Chondrocyte (in vitro differentiated cells): ENCODE results near the gene ALDOB. TPM values are rescaled to one million over a fixed set of nuclear protein-coding genes. Genes with fewer than 3 reads are reported as not detected.

ENCODE experiments used
- DNase-seq: peaks from one replicate; pipeline ENCODE4 v3.0.0; 2021; ENCODE audit warnings: mixed read lengths, low spot score
- H3K27ac Mint-ChIP-seq: one replicate; pipeline ENCODE4 v1.8.0; 2021; ENCODE audit warnings: mild to moderate bottlenecking, moderate library complexity, mixed read lengths; ENCODE audit not compliant: unreplicated experiment
- H3K27me3 Mint-ChIP-seq: 2 replicates; pipeline ENCODE4 v1.8.0; 2021; ENCODE audit warnings: low read depth, mixed read lengths
- H3K36me3 Mint-ChIP-seq: 2 replicates; pipeline ENCODE4 v1.8.0; 2021; ENCODE audit warnings: low read depth, mixed read lengths
- H3K4me1 Mint-ChIP-seq: 2 replicates; pipeline ENCODE4 v1.8.0; 2021; ENCODE audit warnings: low read depth, mild to moderate bottlenecking, mixed read lengths
- H3K4me3 Mint-ChIP-seq: one replicate; pipeline ENCODE4 v1.8.0; 2021; ENCODE audit warnings: mild to moderate bottlenecking, moderate library complexity, mixed read lengths; ENCODE audit not compliant: unreplicated experiment
- H3K9me3 Mint-ChIP-seq: 2 replicates; pipeline ENCODE4 v1.8.0; 2021; ENCODE audit warnings: low read depth, mixed read lengths
- CTCF ChIP-seq: fragments of 200-600 bp; sonication (generic); IDR thresholded peaks from 2 replicates; pipeline ENCODE4 v1.5.0; 2021; ENCODE audit warnings: antibody characterized with exemption, mild to moderate bottlenecking, moderate library complexity
- long read RNA-seq: library from polyadenylated mRNA; stranded (forward); transcript quantifications from one replicate; pipeline ENCODE4 v2.0.0, GENCODE V29; 2021
- total RNA-seq: library from RNA; stranded (reverse); gene quantifications from 3 replicates; pipeline ENCODE4 v1.2.1, GENCODE V29; 2021

ALDOB gene
- 0.25 TPM in 1 of 3 replicates, not detected in the others for total RNA-seq
- long read RNA-seq: 0 reads

GRCh38 chr9:101435601-101436079 lies at the start of gene ALDOB:
Gene ALDOB, minus strand, starts transcription at chr9:101435774. Its CDS starts 4,887 bp downstream, at chr9:101430887.
- Mint-ChIP-seq H3K36me3 (no peaks in the 10 kb centered on the region), H3K9me3 (no peaks in the 10 kb centered on the region), H3K27ac (no peak within 1 kb of the TSS), H3K4me1 (no peaks in the 10 kb centered on the region), H3K4me3 (no peak within 1 kb of the TSS), H3K27me3 (peaks cover 21% of the 10 kb centered on the region)
- no peak for DNase-seq
- TF ChIP-seq CTCF: no peak

GRCh38 chr9:101484046-101484445 lies 48.5 kb upstream of the ALDOB start:
- DNase-seq: no peak
- no peak overlapping the region for H3K27ac Mint-ChIP-seq
- H3K4me1 Mint-ChIP-seq: peaks cover 53% of the 10 kb centered on the region
- no peaks in the 10 kb centered on the region for H3K9me3 Mint-ChIP-seq
- no peaks in the 10 kb centered on the region for H3K36me3 Mint-ChIP-seq
- H3K27me3 Mint-ChIP-seq: no peaks in the 10 kb centered on the region
- no peak overlapping the region for H3K4me3 Mint-ChIP-seq
- TF ChIP-seq CTCF: no peak

DNA sequence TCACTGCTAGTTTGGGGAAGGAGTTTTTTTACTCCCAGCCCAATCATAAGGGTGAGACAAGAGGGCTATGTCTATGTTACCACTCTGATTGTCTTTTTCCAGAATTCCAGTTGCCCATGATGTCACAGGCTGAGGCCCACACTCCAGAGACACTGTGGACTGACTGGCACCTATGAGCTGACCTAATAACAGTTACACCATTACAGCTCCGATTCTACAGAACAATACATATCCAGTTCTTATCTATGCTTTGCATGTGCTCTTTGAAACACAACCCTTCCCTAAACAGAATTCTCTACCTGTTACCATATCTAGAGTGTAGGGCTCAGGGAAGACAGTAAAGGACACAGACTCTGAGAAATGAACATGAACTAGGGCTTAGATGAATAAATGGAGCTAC lies 45.7 kb upstream of the ALDOB start:
- Mint-ChIP-seq H3K4me3 (no peak overlapping the region), H3K27me3 (no peaks in the 10 kb centered on the region), H3K27ac (no peak overlapping the region), H3K9me3 (no peaks in the 10 kb centered on the region), H3K36me3 (peaks cover 6% of the 10 kb centered on the region), H3K4me1 (peaks cover 71% of the 10 kb centered on the region)
- no peak for TF ChIP-seq CTCF
- DNase-seq: no peak

- H3K36me3 Mint-ChIP-seq: peaks cover 11% of the 10 kb centered on the region
- no peak overlapping the region for H3K4me3 Mint-ChIP-seq
- H3K27ac Mint-ChIP-seq: no peak overlapping the region
- no peak for TF ChIP-seq CTCF
- no peaks in the 10 kb centered on the region for H3K27me3 Mint-ChIP-seq
- H3K4me1 Mint-ChIP-seq: peaks cover 66% of the 10 kb centered on the region
- DNase-seq: no peak
- no peaks in the 10 kb centered on the region for H3K9me3 Mint-ChIP-seq
Observed at GRCh38 chr9:101480386-101480785, 44.8 kb upstream of the ALDOB start.

DNA sequence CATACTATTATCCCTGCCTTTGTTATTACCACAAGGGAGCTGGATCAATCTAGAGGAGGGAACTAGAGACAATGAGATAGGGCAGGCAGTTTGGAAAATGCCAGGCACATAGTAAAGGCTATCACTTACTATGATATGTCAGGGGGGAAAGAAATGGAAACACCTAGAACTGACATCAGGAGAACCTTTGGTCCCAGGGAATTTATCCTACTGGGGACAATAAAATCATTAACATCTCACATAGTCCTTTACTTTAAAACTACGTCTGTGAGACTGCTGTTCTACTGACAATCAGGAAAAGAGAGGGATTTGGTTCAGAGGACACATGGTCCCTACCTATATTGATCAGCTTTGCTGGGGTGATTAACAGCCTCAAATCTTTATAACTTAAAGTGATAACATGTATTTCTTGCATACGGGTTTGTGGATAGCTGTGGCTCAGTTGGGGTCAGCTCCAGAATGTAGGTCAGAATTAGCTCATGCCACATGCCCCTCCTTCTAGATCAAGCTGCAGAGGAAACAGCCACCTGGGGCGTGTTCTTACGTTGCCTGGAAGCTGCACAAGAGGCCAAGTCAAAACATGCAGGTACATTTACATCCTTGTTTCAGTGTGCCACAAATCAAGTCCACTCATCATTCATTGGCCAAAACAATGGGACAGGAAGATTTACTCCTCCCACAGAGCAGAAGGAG lies 43.9 kb upstream of the ALDOB start:
- H3K27me3 Mint-ChIP-seq: no peaks in the 10 kb centered on the region
- no peaks in the 10 kb centered on the region for H3K9me3 Mint-ChIP-seq
- no peak overlapping the region for H3K4me3 Mint-ChIP-seq
- no peak for TF ChIP-seq CTCF
- H3K4me1 Mint-ChIP-seq: peaks cover 59% of the 10 kb centered on the region
- H3K36me3 Mint-ChIP-seq: peaks cover 19% of the 10 kb centered on the region
- H3K27ac Mint-ChIP-seq: no peak overlapping the region
- DNase-seq: no peak
